H9 (cell line): Measurements from ENCODE around the gene PARP12. TPM values are rescaled to one million over a fixed set of nuclear protein-coding genes. Genes with fewer than 3 reads are reported as not detected.

ENCODE experiments used
- DNase-seq: peaks from one replicate; pipeline ENCODE4 v3.0.0-alpha.2; 2017
- H2AFZ ChIP-seq: one replicate; pipeline ENCODE4 v1.6.1; 2013; ENCODE audit warnings: mild to moderate bottlenecking, low read length, control low read depth, moderate library complexity
- H2AK5ac ChIP-seq: 2 replicates; pipeline ENCODE4 v1.6.1; 2013; ENCODE audit warnings: low read length, control low read depth, mixed read lengths; ENCODE audit not compliant: insufficient read length
- H2BK120ac ChIP-seq: one replicate; pipeline ENCODE4 v1.6.1; 2013; ENCODE audit warnings: low read depth, mild to moderate bottlenecking, low read length, control low read depth, inconsistent platforms; ENCODE audit not compliant: poor library complexity, severe bottlenecking
- H2BK12ac ChIP-seq: 2 replicates; pipeline ENCODE4 v1.6.1; 2013; ENCODE audit warnings: low read length, control low read depth, mixed read lengths, low read depth; ENCODE audit not compliant: insufficient read length
- H2BK15ac ChIP-seq: 2 replicates; pipeline ENCODE4 v1.6.1; 2013; ENCODE audit warnings: low read depth, low read length, control low read depth
- H2BK20ac ChIP-seq: one replicate; pipeline ENCODE4 v1.6.1; 2013; ENCODE audit warnings: low read depth, mild to moderate bottlenecking, low read length, control low read depth, inconsistent platforms; ENCODE audit not compliant: poor library complexity, severe bottlenecking
- H2BK5ac ChIP-seq: 2 replicates; pipeline ENCODE4 v1.6.1; 2013; ENCODE audit warnings: low read length, control low read depth, mixed read lengths; ENCODE audit not compliant: insufficient read length
- H3K14ac ChIP-seq: 2 replicates; pipeline ENCODE4 v1.6.1; 2013; ENCODE audit warnings: low read length, control low read depth; ENCODE audit not compliant: insufficient read depth
- H3K18ac ChIP-seq: 2 replicates; pipeline ENCODE4 v1.6.1; 2013; ENCODE audit warnings: low read depth, mild to moderate bottlenecking, mixed read lengths, low read length, control low read depth; ENCODE audit not compliant: insufficient read length
- H3K23ac ChIP-seq: 2 replicates; pipeline ENCODE4 v1.6.1; 2013; ENCODE audit warnings: low read length, control low read depth, mixed read lengths, low read depth; ENCODE audit not compliant: insufficient read length
- H3K23me2 ChIP-seq: 2 replicates; pipeline ENCODE4 v1.6.1; 2013; ENCODE audit warnings: low read depth, mild to moderate bottlenecking, mixed read lengths, low read length, control low read depth; ENCODE audit not compliant: insufficient read length, poor library complexity, severe bottlenecking
- H3K27ac ChIP-seq: 2 replicates; pipeline ENCODE4 v1.5.1; 2013; ENCODE audit warnings: low read length, control low read depth, mixed read lengths, low read depth; ENCODE audit not compliant: insufficient read length
- H3K27me3 ChIP-seq: 2 replicates; pipeline ENCODE4 v1.6.1; 2013; ENCODE audit warnings: low read length, control low read depth, inconsistent platforms; ENCODE audit not compliant: insufficient read depth
- H3K4ac ChIP-seq: 2 replicates; pipeline ENCODE4 v1.6.1; 2013; ENCODE audit warnings: low read depth, mild to moderate bottlenecking, control low read depth, inconsistent platforms, low read length, moderate library complexity
- H3K4me1 ChIP-seq: 2 replicates; pipeline ENCODE4 v1.6.1; 2013; ENCODE audit warnings: low read length, control low read depth, inconsistent platforms; ENCODE audit not compliant: insufficient read depth
- H3K4me2 ChIP-seq: 2 replicates; pipeline ENCODE4 v1.6.1; 2013; ENCODE audit warnings: low read length, control low read depth, mixed read lengths; ENCODE audit not compliant: insufficient read length, insufficient read depth
- H3K56ac ChIP-seq: 2 replicates; pipeline ENCODE4 v1.6.1; 2013; ENCODE audit warnings: low read depth, mild to moderate bottlenecking, mixed read lengths, low read length, control low read depth; ENCODE audit not compliant: insufficient read length
- H3K79me1 ChIP-seq: 2 replicates; pipeline ENCODE4 v1.6.1; 2013; ENCODE audit warnings: low read depth, mild to moderate bottlenecking, moderate library complexity, low read length, control low read depth, inconsistent platforms; ENCODE audit not compliant: insufficient read depth, poor library complexity, severe bottlenecking
- H3K79me2 ChIP-seq: 2 replicates; pipeline ENCODE4 v1.6.1; 2013; ENCODE audit warnings: low read length, control low read depth, inconsistent platforms; ENCODE audit not compliant: insufficient read depth
- H3K9ac ChIP-seq: 2 replicates; pipeline ENCODE4 v1.6.1; 2013; ENCODE audit warnings: low read length, control low read depth, mixed read lengths; ENCODE audit not compliant: insufficient read length; ENCODE audit errors: extremely low read depth
- H3K9me3 ChIP-seq: one replicate; pipeline ENCODE4 v1.6.1; 2013; ENCODE audit warnings: low read depth, low read length, inconsistent platforms; ENCODE audit not compliant: control insufficient read depth
- H3T11ph ChIP-seq: one replicate; pipeline ENCODE4 v1.6.1; 2013; ENCODE audit warnings: mild to moderate bottlenecking, low read length, control low read depth, inconsistent platforms
- H4K20me1 ChIP-seq: one replicate; pipeline ENCODE4 v1.6.1; 2013; ENCODE audit not compliant: control insufficient read depth, insufficient read length, insufficient read depth
- H4K5ac ChIP-seq: 2 replicates; pipeline ENCODE4 v1.6.1; 2013; ENCODE audit warnings: low read depth, mild to moderate bottlenecking, mixed read lengths, low read length, control low read depth; ENCODE audit not compliant: insufficient read length
- H4K8ac ChIP-seq: replicated peaks from 2 replicates; pipeline ENCODE4 v1.6.1; 2013; ENCODE audit warnings: low read length, control low read depth, mixed read lengths, low read depth; ENCODE audit not compliant: insufficient read length
- H4K91ac ChIP-seq: 2 replicates; pipeline ENCODE4 v1.6.1; 2013; ENCODE audit warnings: low read depth, mild to moderate bottlenecking, moderate library complexity, mixed read lengths, low read length, control low read depth; ENCODE audit not compliant: insufficient read length
- H3K27ac Mint-ChIP-seq, 3 experiments: 2 replicates in 2 of 3; 3 replicates in 1 of 3; pipeline ENCODE4 v1.8.0; 2020 to 2021; ENCODE audit warnings: mixed read lengths in 3 of 3, mild to moderate bottlenecking in 1 of 3, moderate library complexity in 1 of 3
- H3K27me3 Mint-ChIP-seq: 2 replicates; pipeline ENCODE4 v1.8.0; 2021; ENCODE audit warnings: low read depth, mild to moderate bottlenecking, moderate library complexity, mixed read lengths
- H3K36me3 Mint-ChIP-seq, 3 experiments: 2 replicates in 2 of 3; 3 replicates in 1 of 3; pipeline ENCODE4 v1.8.0; 2020 to 2021; ENCODE audit warnings: low read depth in 3 of 3, mixed read lengths in 3 of 3; ENCODE audit not compliant: insufficient read depth in 1 of 3
- H3K4me1 Mint-ChIP-seq, 2 experiments: 2 replicates each; pipeline ENCODE4 v1.8.0; 2020; ENCODE audit warnings: mixed read lengths in 2 of 2
- H3K4me3 Mint-ChIP-seq, 2 experiments: 2 replicates in 1 of 2; 3 replicates in 1 of 2; pipeline ENCODE4 v1.8.0; 2020 to 2021; ENCODE audit warnings: mild to moderate bottlenecking in 2 of 2, mixed read lengths in 2 of 2, moderate library complexity in 1 of 2
- H3K9me3 Mint-ChIP-seq, 2 experiments: 2 replicates in 1 of 2; 3 replicates in 1 of 2; pipeline ENCODE4 v1.8.0; 2020; ENCODE audit warnings: mild to moderate bottlenecking in 2 of 2, mixed read lengths in 2 of 2, moderate library complexity in 1 of 2
- CTCF ChIP-seq: fragments of 200-600 bp; sonication (generic); conservative IDR thresholded peaks from 3 replicates; pipeline ENCODE4 v1.8.0; 2021; ENCODE audit warnings: antibody characterized with exemption, mild to moderate bottlenecking
- WGBS: extraction: QIAGEN DNeasy Blood & Tissue Kit; methylation state at CpG from one replicate; pipeline ENCODE4 v1.1.7; 2013; ENCODE audit warnings: missing lambda C conversion rate, low lambda C conversion rate, mixed read lengths; ENCODE audit not compliant: insufficient read length; ENCODE audit errors: extremely low coverage; 5-methylcytosine and 5-hydroxymethylcytosine counted together
- total RNA-seq: library from RNA; stranded (reverse); gene quantifications from 2 replicates; pipeline ENCODE4 v1.2.1, GENCODE V29; 2021

The PARP12 gene
- total RNA-seq, 1 experiment from 2014 or later: 11.8 TPM

GRCh38 chr7:140033036-140033435 lies 29.7 kb downstream of the PARP12 start:
- Mint-ChIP-seq H3K9me3 (no peaks in the 10 kb centered on the region), H3K27me3 (no peaks in the 10 kb centered on the region), H3K36me3 (peaks cover 0 to 6% (median 0%) of the 10 kb centered on the region in 3 experiments; a peak in 2 of 7 replicates), H3K4me3 (no peak overlapping the region), H3K4me1 (no peaks in the 10 kb centered on the region), H3K27ac (no peak overlapping the region)
- no peak overlapping the region for H4K91ac ChIP-seq
- no peak overlapping the region for H3T11ph ChIP-seq
- H2BK5ac ChIP-seq: no peak overlapping the region
- H4K5ac ChIP-seq: no peak overlapping the region
- no peak overlapping the region for H2AFZ ChIP-seq
- H2BK120ac ChIP-seq: no peak overlapping the region
- no peak overlapping the region for H2BK12ac ChIP-seq
- H3K18ac ChIP-seq: no peak overlapping the region
- no peaks in the 10 kb centered on the region for H4K20me1 ChIP-seq
- WGBS: no CpG with 5 or more reads among the region's 8 CpGs
- no peaks in the 10 kb centered on the region for H3K9me3 ChIP-seq
- H3K56ac ChIP-seq: no peak overlapping the region
- no peak overlapping the region for H2BK15ac ChIP-seq
- H3K23me2 ChIP-seq: no peaks in the 10 kb centered on the region
- no peaks in the 10 kb centered on the region for H3K27me3 ChIP-seq
- no peak for TF ChIP-seq CTCF
- H3K27ac ChIP-seq: no peak overlapping the region
- H3K4ac ChIP-seq: no peak overlapping the region
- no peaks in the 10 kb centered on the region for H3K4me1 ChIP-seq
- H2BK20ac ChIP-seq: no peak overlapping the region
- H2AK5ac ChIP-seq: no peak overlapping the region
- H3K4me2 ChIP-seq: no peak overlapping the region
- DNase-seq: no peak
- no peaks in the 10 kb centered on the region for H3K79me1 ChIP-seq
- H3K79me2 ChIP-seq: no peaks in the 10 kb centered on the region
- no peak overlapping the region for H4K8ac ChIP-seq
- no peak overlapping the region for H3K14ac ChIP-seq
- no peak overlapping the region for H3K23ac ChIP-seq
- no peak overlapping the region for H3K9ac ChIP-seq
